Superior temporal gyrus (tissue), 1 donor: Measurements from ENCODE around the gene ZNRF4.
"Not testable (repeated sequence)": the region's sequence is repeated elsewhere in the genome, so short reads cannot be mapped to it uniquely, and the experiment has no call there.

ENCODE experiments used
- DNase-seq: peaks from one replicate; pipeline ENCODE4 v3.0.0-alpha.2; 2016; ENCODE audit errors: extremely low spot score

Gene ZNRF4

DNA sequence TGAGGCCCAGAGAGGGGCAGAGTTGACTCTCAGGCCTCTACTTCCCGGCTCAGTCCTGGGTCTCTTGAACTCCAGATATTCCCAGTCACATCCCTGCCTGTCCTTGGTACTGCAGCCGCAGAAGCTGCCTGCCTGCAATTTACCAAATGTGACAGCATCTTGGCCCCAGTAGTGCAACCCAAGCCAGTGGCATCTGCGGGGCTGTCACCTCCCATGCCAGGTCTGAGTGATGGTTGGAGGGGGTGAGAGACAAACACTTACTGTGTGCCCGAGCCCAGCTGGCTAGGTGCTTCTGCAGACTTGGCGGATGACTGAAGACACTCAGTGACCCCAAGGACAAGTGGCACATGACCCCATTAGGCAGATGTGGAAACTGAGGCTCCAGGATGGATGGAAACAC, 18.4 kb downstream of the ZNRF4 start:
- no peak for DNase-seq

GRCh38 chr19:5477451-5478215, 22.4 kb downstream of the ZNRF4 start:
- DNase-seq, result no peak

- DNase-seq, result no peak
Measured at GRCh38 chr19:5478241-5478924, 23.2 kb downstream of the ZNRF4 start.

- no peak for DNase-seq
Measured at GRCh38 chr19:5478925-5479588, 23.8 kb downstream of the ZNRF4 start.

DNA sequence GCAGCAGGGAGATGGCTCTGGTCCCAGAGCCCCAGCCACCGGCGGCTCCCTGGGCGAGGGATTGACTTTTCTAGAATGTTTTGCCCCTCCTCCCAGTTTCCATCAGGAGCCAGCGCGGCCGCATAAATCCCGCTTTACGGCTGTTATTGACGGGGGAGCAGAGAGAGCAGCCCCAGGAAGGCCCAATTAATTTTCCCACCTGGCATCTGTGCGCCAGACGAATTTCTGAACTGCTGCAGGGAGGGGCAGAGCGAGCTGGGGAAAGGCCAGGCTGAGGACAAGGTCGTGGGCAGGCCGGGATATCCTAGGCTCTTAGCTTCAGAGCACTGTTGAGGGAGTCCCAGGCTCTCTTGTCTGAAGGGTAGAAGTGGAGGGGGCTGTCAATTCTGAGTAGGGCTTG, 24.7 kb downstream of the ZNRF4 start:
- no peak for DNase-seq

DNA sequence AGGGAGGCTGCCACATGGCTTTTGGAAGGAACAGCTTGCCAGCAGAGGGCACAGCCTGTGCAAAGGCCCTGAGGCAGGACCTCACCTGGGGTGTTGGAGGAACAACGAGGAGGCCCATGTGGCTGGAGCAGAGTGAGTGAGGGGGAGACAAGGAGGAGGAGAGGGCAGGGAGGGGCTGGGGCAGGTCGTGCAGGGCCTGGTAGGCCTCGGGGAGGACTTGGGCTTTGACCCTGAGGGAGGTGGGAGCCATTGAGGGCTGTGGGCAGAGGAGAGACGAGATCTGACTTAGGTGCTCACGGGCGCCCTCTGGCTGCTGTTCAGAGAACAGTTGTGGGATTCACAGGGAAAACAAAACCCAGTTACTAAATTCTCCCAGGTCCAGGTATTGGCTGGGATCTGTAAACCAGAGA, 25.2 kb downstream of the ZNRF4 start:
- no peak for DNase-seq

DNA sequence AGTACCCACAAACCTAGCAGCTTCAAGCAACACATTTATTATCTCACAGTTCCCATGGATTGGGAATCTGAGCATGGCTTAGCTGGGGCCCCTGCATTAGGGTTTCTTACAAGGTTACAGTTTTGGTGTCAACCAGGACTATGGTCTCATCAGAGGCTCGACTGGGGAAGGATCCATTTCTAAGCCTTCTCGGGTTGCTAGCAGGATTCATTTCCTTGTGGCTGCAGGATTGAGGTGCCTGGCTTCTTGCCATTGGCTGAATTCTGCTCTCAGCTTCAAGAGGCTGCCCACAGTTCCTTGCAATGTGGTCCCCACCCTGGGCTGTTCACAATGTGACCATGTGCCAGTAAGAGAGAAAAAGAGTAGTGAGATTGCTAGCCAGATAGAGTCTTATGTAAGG, 26.7 kb downstream of the ZNRF4 start:
- DNase-seq, result no peak

DNA sequence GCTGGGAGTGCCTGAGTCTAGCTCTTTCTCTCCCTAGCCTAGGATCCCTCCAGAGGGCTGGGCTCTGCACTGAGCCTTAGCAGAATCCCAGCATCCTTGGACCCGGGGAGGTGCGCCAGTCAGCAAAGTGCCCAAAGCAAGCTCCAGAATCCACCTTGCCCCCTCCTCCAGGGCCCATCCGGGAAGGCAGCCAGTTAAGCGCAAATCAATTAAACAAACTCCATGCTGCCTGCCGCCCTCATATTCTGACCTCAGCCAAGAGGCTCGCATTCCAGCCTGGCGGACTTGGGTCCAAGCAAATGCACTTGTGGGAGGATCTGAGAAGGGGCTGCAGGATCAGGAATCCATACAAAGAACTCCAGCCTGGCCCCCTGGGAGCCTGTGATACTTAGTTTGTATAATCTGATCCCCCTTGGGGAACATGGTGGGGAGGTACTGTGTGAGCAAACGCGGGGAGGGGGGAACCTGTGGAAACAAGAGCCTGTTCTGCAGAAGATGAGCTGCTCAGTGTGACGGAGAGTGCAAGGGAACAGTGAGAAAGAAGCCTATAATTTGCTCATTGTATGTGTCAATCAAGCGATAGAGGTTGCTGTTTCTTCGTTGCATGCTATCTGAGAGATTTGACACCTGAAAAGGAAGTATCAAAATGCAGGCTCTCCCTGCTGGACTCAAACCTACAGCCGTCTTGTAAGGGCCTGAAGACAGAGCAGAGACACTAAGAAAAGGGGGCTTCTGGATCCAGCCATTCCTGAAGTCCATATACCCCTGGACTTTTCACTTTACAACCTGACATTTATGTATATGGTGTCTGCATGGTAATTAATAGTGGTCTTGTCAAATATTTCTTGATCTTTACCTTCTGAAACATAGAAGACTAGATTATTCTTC, 29.4 kb downstream of the ZNRF4 start:
- no peak for DNase-seq

DNA sequence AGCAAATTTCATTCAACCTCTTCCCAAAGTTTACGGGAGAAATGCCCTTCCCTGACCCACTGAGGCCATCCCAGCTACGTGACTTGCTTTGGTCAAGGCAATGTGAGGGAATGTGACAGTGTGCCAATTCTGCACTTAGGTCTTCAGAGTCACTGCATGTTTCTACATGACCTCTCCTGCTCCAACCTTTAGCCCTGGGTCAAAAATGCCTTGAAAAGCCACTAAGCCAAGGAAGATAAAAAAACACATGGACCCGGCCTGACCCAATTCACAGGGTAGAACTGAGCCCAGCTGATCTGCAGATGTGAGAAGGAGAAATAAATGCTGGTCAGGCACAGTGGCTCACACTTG, 30.0 kb downstream of the ZNRF4 start:
- DNase-seq, result no peak

DNA sequence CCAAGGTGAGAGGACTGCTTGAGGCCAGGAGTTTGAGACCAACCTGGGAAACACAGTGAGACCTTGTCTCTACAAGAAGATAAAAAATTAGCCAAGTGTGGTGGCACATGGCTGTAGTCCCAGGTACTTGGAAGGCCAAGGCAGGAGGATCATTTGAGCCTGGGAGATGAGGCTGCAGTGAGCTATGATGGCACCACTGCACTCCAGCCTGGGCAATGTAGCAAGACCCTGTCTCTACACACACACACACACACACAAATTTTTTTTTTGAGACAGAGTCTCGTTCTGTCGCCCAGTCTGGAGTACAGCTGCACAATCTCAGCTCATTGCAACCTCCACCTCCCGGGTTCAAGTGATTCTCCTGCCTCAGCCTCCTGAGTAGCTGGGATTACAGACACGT, 30.4 kb downstream of the ZNRF4 start:
- DNase-seq, result not testable (repeated sequence)

DNA sequence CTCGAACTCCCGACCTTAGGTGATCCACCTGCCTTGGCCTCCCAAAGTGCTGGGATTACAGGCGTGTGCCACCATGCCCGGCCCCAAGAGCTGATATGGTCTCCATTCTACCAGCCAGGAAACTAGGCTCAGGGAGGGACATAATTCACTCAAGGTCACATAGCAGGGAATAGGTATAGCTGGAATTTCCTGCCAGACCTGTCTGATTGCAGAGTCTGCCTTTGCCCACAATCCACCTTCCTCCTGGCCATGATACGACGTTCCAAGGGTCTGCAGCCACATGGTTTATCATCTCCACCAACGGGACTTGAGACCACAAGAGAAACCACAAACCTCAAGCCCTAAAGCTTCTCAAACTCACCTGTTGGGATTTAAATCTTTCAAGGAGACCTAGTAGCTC, 32.0 kb downstream of the ZNRF4 start:
- DNase-seq, result no peak

GRCh38 chr19:5489551-5489950, 34.3 kb downstream of the ZNRF4 start:
- DNase-seq, result no peak

DNA sequence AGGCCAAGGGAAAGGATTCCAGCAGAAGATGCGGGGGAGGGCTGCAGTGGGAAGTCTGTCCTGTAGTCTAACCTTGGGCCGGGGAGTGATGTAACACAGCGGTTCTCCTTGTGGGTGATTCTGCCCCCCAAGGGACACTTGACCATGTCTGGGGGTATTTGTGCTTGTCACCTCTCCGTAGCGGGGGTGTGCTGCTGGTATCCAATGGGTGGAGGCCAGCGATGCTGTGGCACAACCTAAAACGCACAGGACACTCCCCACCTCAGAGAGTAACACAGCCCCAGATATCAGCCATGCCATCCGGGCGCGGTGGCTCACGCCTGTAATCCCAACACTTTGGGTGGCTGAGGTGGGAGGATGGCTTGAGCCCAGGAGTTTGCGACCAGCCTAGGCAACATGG, 36.3 kb downstream of the ZNRF4 start:
- no peak for DNase-seq

DNA sequence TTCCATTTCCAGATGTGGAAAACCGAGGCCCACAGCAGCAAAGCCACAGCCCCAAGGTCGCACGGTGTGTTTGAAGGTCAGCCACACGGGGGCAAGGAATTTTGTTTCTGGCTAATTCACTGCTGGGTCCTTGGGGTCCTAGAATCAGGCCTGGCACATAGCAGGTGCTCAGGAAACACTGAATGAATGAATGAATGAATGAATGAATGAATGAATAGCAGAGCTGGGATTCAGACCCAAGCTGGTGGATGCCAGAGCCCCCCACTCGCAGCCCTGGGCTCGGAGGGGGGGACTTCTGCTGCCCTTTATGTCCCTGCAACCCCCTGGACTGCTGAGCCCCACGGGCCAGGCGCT, 37.0 kb downstream of the ZNRF4 start:
- DNase-seq, result no peak

DNA sequence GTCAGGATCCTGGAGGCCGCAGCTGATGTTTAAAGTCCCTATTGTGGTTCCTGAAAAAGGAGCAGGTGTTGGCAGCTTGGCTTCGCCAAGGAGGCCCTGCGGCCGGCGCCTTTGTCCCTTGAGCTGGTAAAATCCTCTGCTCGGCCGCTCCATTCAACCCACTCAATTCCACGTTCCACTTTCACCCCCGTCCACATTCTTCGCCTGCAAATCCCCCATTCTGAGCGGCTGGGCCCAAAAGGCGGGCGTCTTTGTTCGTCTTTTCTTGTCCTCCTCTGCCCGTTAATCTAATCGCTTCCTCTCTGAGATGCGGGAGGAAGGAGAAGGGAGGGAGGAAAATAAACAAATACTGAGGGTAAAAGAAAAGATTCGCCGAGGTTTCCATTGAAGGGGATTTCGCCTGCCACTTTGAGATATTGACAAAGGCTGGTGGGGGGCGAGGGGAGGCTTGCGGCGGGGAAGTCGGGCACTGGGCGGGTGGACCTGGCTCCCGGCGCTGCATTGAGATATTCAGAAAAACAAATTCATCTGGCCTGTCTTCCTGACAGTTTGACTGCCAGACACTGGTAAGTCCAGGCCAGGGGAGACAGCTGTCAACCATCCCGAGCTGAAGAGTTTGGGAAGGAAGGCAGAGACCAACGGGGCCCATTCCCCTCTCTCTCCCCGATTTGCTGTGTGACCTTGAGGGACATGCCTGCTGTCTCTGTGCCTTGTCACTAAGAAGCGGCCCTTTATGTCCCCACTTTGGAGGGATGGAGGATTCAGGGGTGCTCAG, 37.6 kb downstream of the ZNRF4 start:
- DNase-seq, result no peak

DNA sequence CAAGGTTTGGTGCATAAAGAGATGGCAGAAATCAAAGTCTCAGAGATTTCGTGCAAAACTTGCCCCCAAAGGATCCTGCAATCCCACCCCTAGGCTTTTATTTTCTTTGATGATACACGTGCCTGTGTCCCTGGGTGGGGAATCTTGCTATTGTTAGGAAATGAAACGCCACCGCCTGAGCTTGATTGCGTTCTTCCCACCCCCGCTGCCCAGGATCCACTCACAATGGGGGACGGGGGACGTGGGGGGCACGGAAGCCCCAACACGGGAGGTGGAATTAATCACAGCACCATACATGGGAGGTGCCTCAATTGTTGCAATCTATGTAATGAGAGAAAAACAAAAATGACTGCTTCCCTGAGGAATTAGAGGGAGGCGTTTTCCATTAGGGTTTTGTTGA, 39.6 kb downstream of the ZNRF4 start:
- DNase-seq, result no peak

DNA sequence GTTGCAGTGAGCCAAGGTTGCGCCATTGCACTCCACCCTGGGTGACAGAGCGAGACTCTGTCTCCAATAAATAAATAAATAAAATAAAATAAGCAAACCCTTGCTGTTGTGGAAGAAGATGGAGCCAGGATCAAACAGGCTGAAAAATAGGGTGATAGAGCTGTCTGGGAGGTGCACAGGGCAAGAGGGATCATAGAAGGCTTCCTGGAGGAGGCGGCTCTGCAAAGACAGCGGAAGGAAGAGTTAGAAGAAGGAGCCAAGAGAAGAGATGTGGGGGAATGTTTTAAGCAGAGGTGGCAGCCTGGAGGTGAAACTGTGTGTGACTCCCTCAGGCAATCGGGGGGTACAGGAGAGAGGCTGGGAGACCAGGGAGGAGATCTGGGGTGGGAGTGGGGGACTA, 40.6 kb downstream of the ZNRF4 start:
- no peak for DNase-seq

- DNase-seq, result no peak
Measured at GRCh38 chr19:5497297-5497696, 42.1 kb downstream of the ZNRF4 start.

GRCh38 chr19:5498830-5499550, 43.8 kb downstream of the ZNRF4 start:
- DNase-seq, result no peak

- no peak for DNase-seq
Measured at GRCh38 chr19:5501907-5502306, 46.7 kb downstream of the ZNRF4 start.

DNA sequence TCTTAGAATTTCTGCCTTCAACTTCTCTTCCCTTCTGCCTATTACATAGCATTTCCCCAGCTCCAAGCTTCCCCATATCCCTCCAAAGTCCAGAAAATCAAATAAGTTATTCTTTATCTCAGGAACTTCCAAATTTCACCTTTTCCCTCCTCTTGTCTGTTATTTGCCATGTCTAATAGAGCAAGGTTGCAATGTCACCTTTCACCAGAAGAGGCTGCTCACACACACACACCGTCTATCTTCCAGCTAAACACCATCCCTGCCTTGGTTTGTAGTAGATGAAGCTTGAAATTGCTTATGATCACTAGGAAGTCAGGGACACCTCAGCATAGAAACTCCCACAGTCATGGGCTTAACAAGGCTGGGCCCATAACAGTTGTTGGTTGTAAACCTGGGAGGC, 48.4 kb downstream of the ZNRF4 start:
- DNase-seq, result no peak
